ENCODE measurements around the gene NUDT17. TPM values are rescaled to one million over a fixed set of nuclear protein-coding genes. Genes with fewer than 3 reads are reported as not detected.

NUDT17 gene
- polyA plus RNA-seq, 1 donor from 2014 or later, result 5.4 TPM

- Histone ChIP-seq H2AFZ (ENCODE audit: low read depth, low read length) (no peak overlapping the region), H3K9me3 (ENCODE audit: low read length) (no peaks in the 10 kb centered on the region), H3K27ac (ENCODE audit: low read length) (no peak overlapping the region), H3F3A (ENCODE audit: insufficient read depth, low read length, poor library complexity, severe bottlenecking) (no peaks in the 10 kb centered on the region), H3K4me3 (ENCODE audit: low read length) (no peak overlapping the region), H3K27me3 (ENCODE audit: insufficient read depth, low read depth, low read length) (no peaks in the 10 kb centered on the region), H4K20me1 (ENCODE audit: insufficient read depth) (no peaks in the 10 kb centered on the region), H3K36me3 (ENCODE audit: insufficient read depth, low read length) (peaks cover 4% of the 10 kb centered on the region), H3K9ac (ENCODE audit: low read length) (no peak overlapping the region), H3K9me2 (ENCODE audit: insufficient read depth, low read length) (no peaks in the 10 kb centered on the region), H3K4me2 (ENCODE audit: low read length) (no peak overlapping the region), H3K79me2 (replicated peaks; ENCODE audit: insufficient read depth, low read length) (no peaks in the 10 kb centered on the region)
- TF ChIP-seq CTCF (IDR thresholded peaks at IDR 0.05; ENCODE audit: poor library complexity, severe bottlenecking) (no peak), TAF1 (IDR thresholded peaks at IDR 0.05; ENCODE audit: low read depth) (no peak), MXI1 (conservative IDR thresholded peaks at IDR 0.05; ENCODE audit: poor library complexity, severe bottlenecking) (no peak), POLR2AphosphoS5 (IDR thresholded peaks at IDR 0.05) (no peak), SMC3 (conservative IDR thresholded peaks at IDR 0.05; ENCODE audit: poor library complexity) (no peak), RAD21 (conservative IDR thresholded peaks at IDR 0.05) (no peak), EP300 (conservative IDR thresholded peaks at IDR 0.05; ENCODE audit: poor library complexity, severe bottlenecking) (no peak), REST (IDR thresholded peaks at IDR 0.05; ENCODE audit: borderline replicate concordance) (no peak), EZH2 (IDR thresholded peaks at IDR 0.05; ENCODE audit: borderline replicate concordance, insufficient read depth, low read length, poor library complexity, severe bottlenecking) (no peak)
Measured at GRCh38 chr1:145847827-145848226, 2.4 kb downstream of the NUDT17 start.

- Histone ChIP-seq H3K27ac (ENCODE audit: low read length) (no peak overlapping the region), H3K9me3 (ENCODE audit: low read length) (no peaks in the 10 kb centered on the region), H3K79me2 (replicated peaks; ENCODE audit: insufficient read depth, low read length) (no peaks in the 10 kb centered on the region), H3K4me2 (ENCODE audit: low read length) (no peak overlapping the region), H3F3A (ENCODE audit: insufficient read depth, low read length, poor library complexity, severe bottlenecking) (no peaks in the 10 kb centered on the region), H3K27me3 (ENCODE audit: insufficient read depth, low read depth, low read length) (no peaks in the 10 kb centered on the region), H3K4me3 (ENCODE audit: low read length) (no peak overlapping the region), H4K20me1 (ENCODE audit: insufficient read depth) (no peaks in the 10 kb centered on the region), H3K36me3 (ENCODE audit: insufficient read depth, low read length) (peaks cover 4% of the 10 kb centered on the region), H2AFZ (ENCODE audit: low read depth, low read length) (no peak overlapping the region), H3K9ac (ENCODE audit: low read length) (no peak overlapping the region), H3K9me2 (ENCODE audit: insufficient read depth, low read length) (no peaks in the 10 kb centered on the region)
- no peak for TF ChIP-seq CTCF (IDR thresholded peaks at IDR 0.05; ENCODE audit: poor library complexity, severe bottlenecking)
- no peak for TF ChIP-seq POLR2AphosphoS5 (IDR thresholded peaks at IDR 0.05)
- no peak for TF ChIP-seq RAD21 (conservative IDR thresholded peaks at IDR 0.05)
- no peak for TF ChIP-seq EP300 (conservative IDR thresholded peaks at IDR 0.05; ENCODE audit: poor library complexity, severe bottlenecking)
- no peak for TF ChIP-seq SMC3 (conservative IDR thresholded peaks at IDR 0.05; ENCODE audit: poor library complexity)
- no peak for TF ChIP-seq TAF1 (IDR thresholded peaks at IDR 0.05; ENCODE audit: low read depth)
- no peak for TF ChIP-seq EZH2 (IDR thresholded peaks at IDR 0.05; ENCODE audit: borderline replicate concordance, insufficient read depth, low read length, poor library complexity, severe bottlenecking)
- TF ChIP-seq MXI1 (conservative IDR thresholded peaks at IDR 0.05; ENCODE audit: poor library complexity, severe bottlenecking), result no peak
- no peak for TF ChIP-seq REST (IDR thresholded peaks at IDR 0.05; ENCODE audit: borderline replicate concordance)
Measured at GRCh38 chr1:145849356-145850160, 4.1 kb downstream of the NUDT17 start.

Measured in neural cell (in vitro differentiated cells).